ENCODE data around the gene GAB4.

- TF ChIP-seq, protein P1, sequence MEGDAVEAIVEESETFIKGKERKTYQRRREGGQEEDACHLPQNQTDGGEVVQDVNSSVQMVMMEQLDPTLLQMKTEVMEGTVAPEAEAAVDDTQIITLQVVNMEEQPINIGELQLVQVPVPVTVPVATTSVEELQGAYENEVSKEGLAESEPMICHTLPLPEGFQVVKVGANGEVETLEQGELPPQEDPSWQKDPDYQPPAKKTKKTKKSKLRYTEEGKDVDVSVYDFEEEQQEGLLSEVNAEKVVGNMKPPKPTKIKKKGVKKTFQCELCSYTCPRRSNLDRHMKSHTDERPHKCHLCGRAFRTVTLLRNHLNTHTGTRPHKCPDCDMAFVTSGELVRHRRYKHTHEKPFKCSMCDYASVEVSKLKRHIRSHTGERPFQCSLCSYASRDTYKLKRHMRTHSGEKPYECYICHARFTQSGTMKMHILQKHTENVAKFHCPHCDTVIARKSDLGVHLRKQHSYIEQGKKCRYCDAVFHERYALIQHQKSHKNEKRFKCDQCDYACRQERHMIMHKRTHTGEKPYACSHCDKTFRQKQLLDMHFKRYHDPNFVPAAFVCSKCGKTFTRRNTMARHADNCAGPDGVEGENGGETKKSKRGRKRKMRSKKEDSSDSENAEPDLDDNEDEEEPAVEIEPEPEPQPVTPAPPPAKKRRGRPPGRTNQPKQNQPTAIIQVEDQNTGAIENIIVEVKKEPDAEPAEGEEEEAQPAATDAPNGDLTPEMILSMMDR (IDR thresholded peaks at IDR 0.05) = no peak
- no peak for TF ChIP-seq POLR2A (IDR thresholded peaks at IDR 0.05; ENCODE audit: low read depth)
- TF ChIP-seq EP300 (IDR thresholded peaks at IDR 0.05) = no peak
Observed at GRCh38 chr22:17009640-17010291, 1.7 kb upstream of the GAB4 start.

All from esophagus muscularis mucosa (tissue), 4 donors.